HG03175 (cell line): ENCODE data around the gene LRP8.
"Not testable (repeated sequence)": the region's sequence is repeated elsewhere in the genome, so short reads cannot be mapped to it uniquely, and the experiment has no call there.

Experiments used
- ATAC-seq: cut with Tn5 transposase; IDR thresholded peaks from one replicate; pipeline ENCODE4 v1.9.1; 2021; ENCODE audit warnings: mild to moderate bottlenecking, moderate library complexity; ENCODE audit not compliant: unreplicated experiment

LRP8 gene

DNA sequence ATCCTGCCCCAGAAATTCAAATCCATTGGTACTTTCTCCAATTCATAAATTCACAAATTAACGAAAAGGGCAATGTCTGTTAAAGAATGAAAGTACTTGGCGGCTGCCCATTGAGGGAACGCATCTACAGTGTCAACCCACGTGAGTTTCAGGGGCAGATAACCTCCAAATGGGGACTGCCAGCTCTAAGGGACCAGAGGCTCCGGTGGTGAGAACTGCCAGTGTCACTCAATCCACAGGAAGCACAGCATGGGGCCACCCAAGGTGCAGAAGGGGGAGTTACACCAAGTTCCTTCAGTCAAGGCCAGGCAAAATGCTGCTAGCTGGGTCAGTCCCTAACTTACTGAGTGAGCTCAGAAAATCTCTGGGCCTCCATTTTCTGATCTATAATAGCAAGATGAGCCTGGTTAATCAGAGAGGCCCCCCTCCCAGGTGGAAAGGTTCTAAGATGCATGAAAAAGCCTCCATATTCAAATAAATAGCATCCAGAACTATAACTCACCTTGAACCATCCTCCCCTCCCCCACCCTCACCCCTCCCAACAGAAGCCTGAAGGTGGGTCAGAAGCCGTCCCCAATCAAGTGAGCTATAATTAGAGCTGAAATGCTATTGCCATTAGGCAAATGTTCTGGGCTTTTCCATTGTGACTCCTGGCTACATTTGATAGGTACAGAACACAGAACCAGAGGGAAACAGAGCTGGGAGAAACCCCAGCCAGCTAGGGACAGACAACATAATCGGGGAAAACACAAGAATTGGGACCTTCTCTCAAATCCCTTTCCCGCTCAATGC is 41.7 kb downstream of the LRP8 start:
- ATAC-seq: no peak

DNA sequence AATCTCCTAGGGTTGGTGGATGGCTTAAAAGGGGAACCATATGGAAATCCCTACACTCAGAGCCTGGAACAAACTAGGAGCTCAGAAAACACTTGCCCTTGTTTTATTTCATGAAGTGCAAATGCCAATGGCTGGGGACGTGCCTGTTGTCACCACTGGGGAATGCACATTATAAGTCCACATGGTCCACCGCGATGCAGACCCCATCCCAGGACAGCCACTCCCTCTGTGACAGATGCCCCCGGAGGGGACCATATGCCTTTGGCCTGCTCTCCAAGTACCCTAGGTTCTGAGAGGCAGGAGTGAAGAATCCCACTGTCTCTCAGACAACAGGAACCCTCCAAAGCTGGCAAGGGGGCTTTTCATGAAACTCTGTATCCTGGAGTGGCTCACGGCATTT is 42.3 kb downstream of the LRP8 start:
- no peak for ATAC-seq

DNA sequence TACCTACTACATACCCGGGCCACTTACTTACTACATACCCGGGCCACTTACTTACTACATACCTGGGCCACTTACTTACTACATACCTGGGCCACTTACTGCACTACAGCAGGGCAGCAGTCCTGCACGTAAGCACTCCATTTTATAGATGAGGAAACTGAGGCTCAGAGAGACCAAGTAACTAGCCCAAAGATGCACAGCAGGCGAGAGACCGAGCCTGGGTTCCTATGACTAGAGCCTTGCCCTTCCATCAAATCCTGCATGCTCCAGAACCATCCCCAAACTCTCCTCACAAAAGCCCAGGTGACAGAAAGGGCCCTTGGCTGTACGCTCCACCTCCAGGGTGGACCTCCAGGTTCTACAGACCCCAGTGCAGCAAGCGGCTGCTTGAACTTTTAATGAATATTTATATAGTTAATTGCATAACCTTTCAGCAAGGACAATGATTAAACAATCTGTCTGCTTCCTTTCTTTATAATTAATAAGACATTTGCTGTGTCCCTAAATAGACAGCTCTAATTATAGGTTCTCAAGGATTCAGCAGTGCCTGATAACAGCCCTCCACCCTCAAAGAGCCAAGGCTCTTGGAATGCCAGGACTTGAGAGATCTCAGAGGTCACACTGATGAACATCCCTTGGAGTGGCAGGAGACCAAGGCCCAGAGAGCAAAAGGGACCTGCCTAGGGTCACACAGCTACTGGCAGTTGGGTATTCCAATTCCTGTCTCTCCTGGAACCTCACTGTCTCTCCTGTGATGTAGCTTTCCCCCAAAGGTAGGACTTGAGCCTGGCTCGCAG is 43.4 kb downstream of the LRP8 start:
- ATAC-seq: no peak

DNA sequence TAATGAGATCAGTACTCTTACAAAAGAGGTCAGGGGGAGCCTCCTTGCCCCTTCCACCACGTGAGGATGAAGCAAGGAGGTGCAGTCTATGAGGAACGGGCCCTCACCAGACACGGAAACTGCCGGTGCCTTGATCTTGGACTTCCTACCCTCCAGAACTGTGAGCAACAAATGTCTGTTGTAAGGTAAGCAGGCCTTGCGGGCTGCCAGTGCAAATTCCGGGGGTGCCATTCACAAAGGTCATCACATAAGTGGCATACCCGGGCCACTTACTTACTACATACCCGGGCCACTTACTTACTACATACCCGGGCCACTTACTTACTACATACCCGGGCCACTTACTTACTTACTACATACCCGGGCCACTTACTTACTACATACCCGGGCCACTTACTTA is 44.7 kb downstream of the LRP8 start:
- ATAC-seq: not testable (repeated sequence)

DNA sequence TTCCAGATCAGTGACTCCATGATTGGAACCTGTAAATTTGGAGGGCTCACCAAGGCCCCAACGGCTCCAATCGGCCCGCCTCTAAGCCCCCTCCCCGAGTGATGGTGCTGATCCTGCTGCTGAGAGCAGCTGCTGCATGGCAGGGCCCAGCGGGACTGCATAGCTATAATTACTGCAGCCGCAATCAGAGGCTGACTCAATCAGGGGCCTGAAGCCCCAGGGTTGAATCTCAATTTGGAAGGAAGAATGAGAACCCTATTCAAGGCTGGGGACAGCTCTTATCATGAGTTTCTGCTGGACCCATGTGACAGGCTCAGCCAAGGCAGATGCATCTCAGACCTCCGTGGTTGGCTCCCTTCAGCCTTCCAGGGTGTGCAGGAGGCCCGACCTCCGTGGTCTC is 46.7 kb downstream of the LRP8 start:
- no peak for ATAC-seq

DNA sequence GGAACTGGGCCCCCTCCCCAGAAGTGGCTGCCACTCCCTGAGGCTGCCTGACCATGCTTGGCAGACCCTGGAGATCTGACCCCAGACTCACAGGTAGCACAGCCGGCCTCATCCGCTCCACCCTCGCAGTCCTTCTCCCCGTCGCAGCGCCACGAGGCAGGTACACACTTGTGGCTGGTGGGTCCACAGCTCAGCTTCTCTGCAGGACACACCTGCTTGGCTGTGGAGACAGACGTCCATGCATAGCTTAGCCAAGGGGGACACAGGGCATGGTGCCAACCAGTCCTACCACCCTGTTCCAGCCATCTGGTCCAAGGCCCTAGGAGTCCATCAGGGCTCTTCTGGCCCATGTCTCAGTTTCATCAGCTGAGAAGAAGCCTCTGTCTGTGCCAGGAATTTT is 47.4 kb downstream of the LRP8 start:
- no peak for ATAC-seq

DNA sequence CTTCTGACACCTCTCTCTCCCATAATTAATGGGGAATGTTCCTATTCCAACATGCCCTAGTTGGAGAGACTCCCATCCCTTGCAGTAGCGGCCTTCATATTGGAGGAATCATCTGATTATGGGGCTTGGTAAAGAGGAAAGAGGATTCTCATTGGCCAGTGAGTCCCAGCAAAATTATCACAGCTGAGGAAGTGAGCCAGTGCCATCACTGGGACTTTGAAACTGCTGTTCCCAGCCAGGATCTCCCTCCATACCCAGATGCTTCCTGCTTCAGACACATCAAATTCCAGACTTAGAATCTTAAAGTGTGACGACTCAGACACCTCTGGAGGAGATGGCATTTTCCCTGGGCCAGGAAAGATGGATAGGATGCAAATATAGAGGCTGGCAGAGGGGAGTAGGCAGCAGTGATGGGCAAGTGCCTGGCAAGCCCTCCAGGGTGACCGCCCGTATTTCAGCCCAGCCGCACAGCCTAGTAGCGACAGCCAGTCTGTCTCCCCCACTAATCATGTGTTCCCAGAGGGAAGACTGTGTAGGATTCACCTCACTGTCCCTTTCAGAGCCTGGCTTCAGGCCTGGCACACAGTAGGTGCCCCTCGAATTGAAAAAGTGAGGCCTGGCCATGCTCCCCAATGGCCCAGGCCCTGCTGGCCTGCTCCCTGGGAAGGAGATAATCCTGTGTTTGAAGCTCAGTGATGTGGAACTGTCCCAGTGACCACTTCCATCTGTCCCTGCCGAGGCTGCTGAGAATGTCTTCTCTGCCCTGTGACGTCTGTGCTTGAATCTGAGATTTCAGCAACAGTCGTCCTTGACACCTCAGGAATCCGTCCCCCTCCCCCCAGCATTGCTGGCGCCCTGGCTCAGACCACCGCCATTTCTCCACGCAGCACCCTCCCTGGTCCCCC is 48.3 kb downstream of the LRP8 start:
- no peak for ATAC-seq

DNA sequence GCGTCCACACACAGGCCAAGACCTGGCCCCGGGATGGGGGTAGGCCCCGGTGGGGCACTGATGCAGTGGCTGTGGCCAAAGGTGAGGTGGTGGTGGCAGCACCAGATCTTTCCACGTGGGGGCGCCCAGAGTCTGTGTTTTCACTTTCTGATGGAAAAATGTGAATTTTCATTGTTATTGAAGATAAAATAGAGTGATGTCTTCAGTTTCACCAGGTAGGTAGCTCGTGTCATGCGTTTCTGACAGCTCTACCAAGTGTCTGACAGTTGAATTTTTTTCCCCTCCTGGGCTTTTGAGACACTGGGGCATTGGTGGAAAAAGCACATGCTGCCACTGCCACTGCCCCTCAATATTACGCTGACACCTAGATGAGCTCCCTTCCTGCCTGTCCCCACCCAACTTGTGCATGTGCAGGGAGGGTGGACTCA is 49.6 kb downstream of the LRP8 start:
- ATAC-seq: no peak

DNA sequence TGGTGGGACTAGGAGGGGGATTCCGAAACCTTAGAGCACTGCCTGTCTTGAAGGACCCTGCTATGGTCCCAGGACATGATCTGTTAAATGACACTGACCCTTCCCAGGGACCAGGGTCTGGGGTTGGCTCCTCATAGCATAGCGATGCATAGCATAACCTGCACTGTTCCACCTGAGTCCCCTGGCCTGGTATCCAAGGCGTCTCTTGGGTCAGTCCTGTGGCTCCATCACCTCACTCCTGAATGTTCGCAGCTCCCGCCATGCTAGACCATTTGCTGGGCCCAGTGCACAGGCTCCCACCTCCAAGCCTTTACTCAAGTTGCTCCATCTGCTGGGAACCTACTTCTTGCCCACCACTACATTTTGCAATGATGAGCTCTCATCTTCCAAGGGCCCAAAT is 50.5 kb downstream of the LRP8 start:
- no peak for ATAC-seq

DNA sequence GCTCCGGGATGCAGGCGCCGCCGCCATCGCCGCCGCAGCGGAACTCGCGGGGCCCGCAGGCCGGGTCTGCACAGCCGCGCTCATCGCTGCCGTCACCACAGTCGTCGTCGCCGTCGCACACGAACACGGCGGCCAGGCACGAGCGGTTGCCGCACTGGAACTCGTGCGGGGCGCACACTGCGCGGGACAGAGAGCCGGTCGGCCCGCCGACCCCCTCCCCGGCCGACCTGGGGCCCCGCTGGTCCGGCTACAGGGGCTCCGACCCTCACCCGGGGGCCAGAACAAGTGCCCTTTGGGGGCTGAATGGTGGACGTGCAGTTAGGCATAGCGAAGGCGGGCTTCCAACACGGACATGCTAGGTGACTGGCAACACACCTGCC is 51.0 kb downstream of the LRP8 start:
- ATAC-seq: no peak

DNA sequence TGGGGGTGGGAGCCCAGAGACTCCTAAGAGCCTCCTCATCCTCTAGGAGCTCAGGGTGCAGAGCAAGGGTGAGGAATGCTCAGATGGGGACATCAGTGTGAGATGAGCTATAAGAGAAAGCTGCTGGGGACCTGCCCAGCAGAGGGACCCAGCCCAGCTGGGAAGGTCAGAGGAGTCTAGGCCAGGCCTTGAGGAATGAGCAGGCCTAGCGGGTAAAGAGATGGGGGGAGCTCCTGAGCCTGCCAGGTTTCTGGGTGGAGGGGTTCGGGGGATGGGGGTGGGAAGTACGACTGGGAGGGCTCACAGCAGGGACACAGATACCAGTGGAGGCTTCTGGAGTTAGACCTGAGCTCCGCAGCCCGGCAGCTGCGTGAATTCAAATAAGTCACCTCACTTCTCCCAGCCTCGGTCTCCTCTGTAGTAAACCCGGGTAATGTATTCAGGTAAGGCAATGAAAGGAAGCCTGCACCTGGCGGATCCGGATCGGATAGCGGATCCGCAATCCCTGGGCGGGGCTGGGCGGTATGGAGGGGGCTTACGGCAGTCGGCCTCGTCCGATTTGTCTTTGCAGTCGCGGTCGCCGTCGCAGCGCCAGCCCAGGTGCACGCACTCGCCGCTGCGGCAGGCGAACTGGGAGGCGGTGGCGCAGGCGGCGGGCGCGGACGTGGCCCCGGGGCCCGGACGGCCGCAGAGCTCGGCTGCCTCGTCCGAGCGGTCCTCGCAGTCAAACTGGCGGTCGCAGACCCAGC is 51.5 kb downstream of the LRP8 start:
- no peak for ATAC-seq

DNA sequence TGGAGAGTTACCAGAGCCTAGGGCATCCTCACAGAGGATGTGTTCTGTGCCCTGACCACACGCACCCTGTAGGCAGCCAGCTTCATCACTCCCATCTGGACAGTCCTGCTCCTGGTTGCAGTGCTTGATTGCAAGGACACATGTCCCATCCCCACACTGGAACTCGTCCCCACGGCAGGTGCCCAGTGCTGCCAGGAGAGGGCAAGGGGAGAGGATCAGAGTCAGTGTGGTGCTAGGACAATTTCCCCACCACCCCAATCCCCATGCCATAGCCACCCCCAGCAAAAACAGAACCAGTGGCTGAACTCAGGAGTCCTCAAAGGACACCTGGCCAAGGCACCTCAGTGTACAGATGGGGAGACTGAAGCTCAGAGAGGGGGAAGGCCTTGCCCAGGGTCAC is 52.3 kb downstream of the LRP8 start:
- ATAC-seq: no peak

DNA sequence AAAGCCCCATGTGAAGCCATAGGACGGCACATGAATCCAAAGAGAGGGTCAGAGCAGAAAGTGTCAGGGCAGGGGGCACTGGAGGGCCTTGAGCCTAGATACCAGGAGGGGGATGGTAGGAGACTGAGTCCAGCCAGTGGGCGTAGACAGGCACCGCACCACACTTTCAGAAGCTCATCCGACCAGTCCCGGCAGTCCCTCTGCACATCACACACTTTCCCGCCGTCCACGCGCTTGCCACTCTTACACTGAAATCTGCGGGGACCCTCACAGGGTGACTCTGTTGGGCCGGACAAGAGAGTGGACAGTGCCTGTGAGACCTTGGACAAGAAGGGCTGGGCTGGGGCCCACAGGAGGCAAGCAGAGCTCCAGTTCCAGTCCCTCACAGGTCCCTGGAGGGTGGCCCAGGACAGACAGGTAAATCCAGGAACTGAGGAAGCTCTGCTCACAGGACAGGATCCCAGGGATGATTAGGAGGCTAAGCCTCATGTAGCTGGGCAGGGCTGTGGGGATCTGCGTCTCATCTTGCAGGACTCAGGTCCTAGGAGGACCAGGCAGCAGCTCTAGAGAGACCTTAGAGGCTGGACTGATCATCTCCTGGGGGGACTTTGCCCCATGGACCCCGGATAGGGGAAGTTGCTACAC is 53.2 kb downstream of the LRP8 start:
- ATAC-seq: no peak

DNA sequence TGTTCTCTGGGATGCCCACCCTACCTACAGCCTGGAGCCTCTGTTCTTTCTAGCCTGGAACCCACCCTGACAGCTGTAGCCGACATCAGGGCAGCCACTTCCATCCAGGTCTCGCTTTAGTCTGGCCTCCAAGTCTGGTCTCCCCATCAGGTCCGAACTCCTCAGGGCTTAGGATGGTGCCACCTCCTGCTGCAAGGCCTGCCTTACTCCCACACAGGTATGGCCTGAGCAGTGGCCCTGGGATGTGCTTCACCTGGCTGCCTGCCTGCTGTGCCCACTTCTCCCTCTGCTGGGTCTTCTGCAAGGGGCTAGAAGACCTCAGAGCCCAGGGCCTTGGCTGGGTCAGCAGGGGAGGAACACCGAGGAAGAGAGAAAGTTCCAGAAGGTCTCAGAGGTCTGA is 53.8 kb downstream of the LRP8 start:
- no peak for ATAC-seq

DNA sequence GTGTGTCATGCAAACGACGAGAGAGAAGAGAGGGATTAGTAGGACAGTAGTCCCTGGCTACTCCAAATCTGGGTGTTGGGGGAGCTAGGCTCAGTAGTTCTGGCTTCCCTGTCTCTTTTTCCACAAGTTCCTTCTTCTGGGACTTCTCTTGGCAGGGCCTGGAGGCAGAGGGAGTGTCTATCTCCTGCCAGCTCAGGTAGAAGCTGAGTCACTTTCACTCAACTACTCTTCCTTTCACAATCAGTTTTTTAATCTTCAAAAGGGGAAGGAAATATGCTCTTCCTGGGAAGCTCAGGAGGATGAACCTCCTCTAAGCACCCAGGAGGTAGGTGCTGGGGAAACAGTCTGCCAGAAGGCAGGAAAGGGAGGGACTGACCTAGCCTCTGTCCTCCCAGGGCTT is 54.3 kb downstream of the LRP8 start:
- ATAC-seq: no peak

DNA sequence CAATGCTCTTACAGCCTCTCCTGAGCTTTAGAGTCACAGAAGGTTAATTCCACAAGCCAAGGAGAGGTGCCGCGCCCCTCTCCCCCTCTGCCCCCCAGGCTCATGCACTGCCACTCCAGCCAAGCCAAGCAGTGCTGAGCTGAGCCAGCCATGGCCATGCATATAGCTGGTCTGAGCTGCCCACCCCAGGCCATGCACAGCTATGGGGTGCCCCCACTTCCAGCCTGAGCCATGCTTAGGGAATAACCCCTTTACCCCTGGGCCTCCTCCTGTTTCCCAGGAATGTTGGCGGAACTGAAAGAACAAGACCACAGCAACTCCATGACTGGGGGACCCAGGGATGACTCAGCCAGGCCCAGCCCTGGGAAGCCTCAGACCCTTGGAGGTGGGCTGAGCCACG is 55.5 kb downstream of the LRP8 start:
- no peak for ATAC-seq

DNA sequence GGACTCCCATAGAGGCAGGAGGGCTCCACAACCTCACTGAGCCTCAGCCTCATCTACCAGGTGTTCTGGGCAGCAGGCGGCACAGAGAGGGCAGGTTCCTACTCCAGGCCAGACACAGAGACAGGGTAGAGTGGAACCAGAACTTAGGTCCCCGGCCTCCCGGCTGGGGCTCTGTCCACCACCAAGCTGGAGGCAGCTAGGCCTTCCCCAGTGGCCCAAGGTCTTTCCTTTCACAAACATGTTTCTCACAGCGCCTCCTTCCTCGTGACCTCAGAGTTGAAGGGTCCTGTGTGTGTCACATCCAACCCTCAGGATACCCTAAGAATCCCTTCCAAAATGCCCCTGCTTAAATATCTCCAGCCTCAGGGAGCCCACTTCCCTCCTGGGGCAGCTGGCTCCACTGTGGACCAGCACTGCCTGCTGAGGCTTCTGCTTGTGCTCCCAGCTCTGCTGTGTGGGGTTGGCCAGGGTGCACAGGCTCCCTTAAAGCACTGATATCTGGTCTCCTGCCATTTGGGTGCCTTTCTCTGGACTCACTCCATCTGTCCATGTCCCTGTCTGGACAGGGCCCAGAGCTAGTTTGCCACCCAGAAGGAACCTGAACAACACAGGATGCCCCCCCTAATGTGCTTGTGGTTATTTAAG is 56.3 kb downstream of the LRP8 start:
- ATAC-seq: no peak

DNA sequence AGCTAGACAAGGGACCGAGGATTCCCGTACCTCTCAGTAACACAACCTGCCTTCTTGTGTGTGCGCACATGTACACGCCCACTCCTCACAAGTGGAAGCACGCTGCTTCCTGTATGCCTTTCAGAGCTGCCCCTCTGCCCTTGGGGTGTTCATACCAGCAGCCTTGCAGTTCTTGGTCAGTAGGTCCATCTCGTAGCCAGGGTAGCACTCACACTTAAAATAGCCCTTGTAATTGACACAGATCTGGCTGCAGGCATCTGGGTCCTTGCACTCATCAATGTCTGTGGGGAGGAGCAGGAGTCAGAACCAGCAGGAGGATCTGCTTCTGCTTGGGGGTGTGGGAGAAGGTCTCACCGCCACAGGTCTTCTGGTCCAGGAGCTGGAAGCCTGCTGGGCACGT is 57.0 kb downstream of the LRP8 start:
- ATAC-seq: no peak

DNA sequence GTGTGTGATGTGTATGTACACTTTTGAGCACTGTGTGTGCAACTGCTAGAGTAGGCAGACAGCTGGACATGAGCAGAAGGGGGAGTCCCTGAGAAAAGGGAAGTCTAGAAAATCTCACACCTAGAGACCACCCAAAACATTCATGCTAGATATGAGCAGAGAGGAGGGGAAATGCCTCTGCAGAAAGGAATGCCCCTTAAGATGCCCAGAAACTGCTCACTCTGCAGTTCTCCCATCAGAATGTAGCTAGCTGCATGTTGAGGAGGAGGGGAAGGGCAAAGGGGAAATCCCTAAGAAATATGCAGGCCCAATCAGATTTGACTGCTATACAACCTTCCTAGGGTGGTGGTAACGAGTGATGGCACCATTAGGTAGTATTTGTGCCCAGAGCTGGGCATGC is 57.8 kb downstream of the LRP8 start:
- no peak for ATAC-seq

DNA sequence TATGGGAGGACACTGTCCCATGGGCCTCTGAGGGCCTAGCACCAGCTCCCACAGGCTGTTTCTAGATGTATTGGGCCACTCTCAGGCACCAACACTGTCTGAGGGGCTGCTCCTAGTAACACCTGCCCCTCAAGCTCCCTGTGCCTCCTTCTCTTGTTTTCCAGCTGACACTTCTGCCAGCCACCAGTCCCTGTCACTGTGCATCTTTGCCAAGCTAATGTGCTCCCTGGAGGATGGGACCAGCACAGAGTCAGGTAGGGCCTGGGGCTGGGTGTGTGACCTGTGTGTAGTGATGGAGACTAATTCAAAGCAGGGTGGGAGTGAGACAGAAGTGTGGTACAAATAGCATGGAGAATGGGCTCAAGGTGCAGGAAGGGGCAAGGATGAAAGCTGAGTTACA is 60.1 kb downstream of the LRP8 start:
- no peak for ATAC-seq
